ENCODE measurements around the gene DAO.

GRCh38 chr12:108849660-108850059 lies 30.2 kb upstream of the DAO start:
- TF ChIP-seq CTCF (conservative IDR thresholded peaks at IDR 0.05 in 1 of 2, IDR thresholded peaks at IDR 0.05 in 1 of 2; ENCODE audit: low read depth in 1 of 2, low read length in 2 of 2) (no peak), EZH2 (IDR thresholded peaks at IDR 0.05; ENCODE audit: low read length, missing control alignments) (no peak)
